Sigmoid colon (tissue), 4 donors: Measurements from ENCODE around the gene C1orf174.

ENCODE experiments used
- CTCF ChIP-seq, 4 experiments: fragments of 450-650 bp in 3 of 4; fragments of 200-600 bp in 1 of 4; IDR thresholded peaks; one replicate each; pipeline ENCODE4 v1.5.1; 2016 to 2019; ENCODE audit warnings: antibody characterized with exemption in 4 of 4, mild to moderate bottlenecking in 3 of 4, moderate library complexity in 2 of 4
- EP300 ChIP-seq, 4 donors: sonication (generic); formaldehyde crosslinking; IDR thresholded peaks; one replicate each; pipeline ENCODE4 v1.6.1; 2017; ENCODE audit warnings: antibody characterized with exemption in 4 of 4
- POLR2A ChIP-seq, 2 donors: fragments of 450-650 bp; IDR thresholded peaks; one replicate each; pipeline ENCODE4 v1.6.1; 2016; ENCODE audit warnings: antibody characterized with exemption in 2 of 2, mild to moderate bottlenecking in 2 of 2, moderate library complexity in 2 of 2

GRCh38 chr1:3879787-3880428 lies 20.2 kb downstream of the C1orf174 start:
- no peak for TF ChIP-seq EP300 (IDR thresholded peaks at IDR 0.05)
- no peak for TF ChIP-seq CTCF (IDR thresholded peaks at IDR 0.05)
- no peak for TF ChIP-seq POLR2A (IDR thresholded peaks at IDR 0.05)
